WERI-Rb-1 (cell line): ENCODE measurements around the gene FBXO24.

ENCODE experiments used
- DNase-seq: peaks from one replicate; pipeline ENCODE4 v3.0.0-alpha.2; 2020
- H3K27ac ChIP-seq: fragments of 250-450 bp; sonication (Bioruptor Pico); 2 replicates; pipeline ENCODE4 v1.5.1; 2020; ENCODE audit warnings: mild to moderate bottlenecking, moderate library complexity
- H3K27me3 ChIP-seq: fragments of 250-450 bp; sonication (Bioruptor Pico); 2 replicates; pipeline ENCODE4 v1.5.1; 2021; ENCODE audit warnings: mild to moderate bottlenecking, low read depth, moderate library complexity; ENCODE audit not compliant: insufficient read depth, severe bottlenecking
- H3K36me3 ChIP-seq: fragments of 250-450 bp; sonication (Bioruptor Pico); 2 replicates; pipeline ENCODE4 v1.5.1; 2020; ENCODE audit warnings: mild to moderate bottlenecking, moderate library complexity
- H3K4me3 ChIP-seq: 2 replicates; pipeline ENCODE4 v1.5.1; 2011; ENCODE audit warnings: low read depth, mild to moderate bottlenecking, control low read depth, low read length
- H3K9me3 ChIP-seq: fragments of 250-450 bp; sonication (Bioruptor Pico); 2 replicates; pipeline ENCODE4 v1.5.1; 2021; ENCODE audit warnings: mild to moderate bottlenecking, moderate library complexity; ENCODE audit not compliant: severe bottlenecking
- CTCF ChIP-seq: IDR thresholded peaks from 2 replicates; pipeline ENCODE4 v1.5.1; 2011; ENCODE audit warnings: low read depth, mild to moderate bottlenecking, control low read depth, inconsistent platforms, low read length

The FBXO24 gene

GRCh38 chr7:100584683-100585510, 1.2 kb upstream of the FBXO24 start:
- H3K36me3 ChIP-seq, result peaks cover 32% of the 10 kb centered on the region
- peak; percentile 77 for DNase-seq

GRCh38 chr7:100585511-100586265, 440 bp upstream of the FBXO24 start, which contains the start of gene LRCH4:
LRCH4 (minus strand) TSS chr7:100586129; CDS start chr7:100586100, 29 bp downstream.
- no peaks in the 10 kb centered on the region for H3K9me3 ChIP-seq
- peaks cover 24% of the 10 kb centered on the region for H3K36me3 ChIP-seq
- H3K27ac ChIP-seq, result peak within 1 kb of the TSS; percentile 99
- peak; percentile 51 for DNase-seq
- peak within 1 kb of the TSS; percentile 95 for H3K4me3 ChIP-seq
- no peaks in the 10 kb centered on the region for H3K27me3 ChIP-seq
- no peak for TF ChIP-seq CTCF

More at GRCh38 chr7:100584683-100585510, 1.2 kb upstream of the FBXO24 start:
- Histone ChIP-seq H3K9me3 (no peaks in the 10 kb centered on the region), H3K27me3 (no peaks in the 10 kb centered on the region), H3K4me3 (peak overlapping the region; percentile 95), H3K27ac (peak overlapping the region; percentile 99)
- TF ChIP-seq CTCF, result no peak

GRCh38 chr7:100588438-100588837, 2.3 kb downstream of the FBXO24 start:
- no peaks in the 10 kb centered on the region for H3K27me3 ChIP-seq
- no peak overlapping the region for H3K4me3 ChIP-seq
- H3K36me3 ChIP-seq, result peaks cover 9% of the 10 kb centered on the region
- no peaks in the 10 kb centered on the region for H3K9me3 ChIP-seq
- H3K27ac ChIP-seq, result no peak overlapping the region
- peak; percentile 51 for TF ChIP-seq CTCF
- DNase-seq, result no peak

GRCh38 chr7:100589341-100589947, 3.3 kb downstream of the FBXO24 start:
- no peak overlapping the region for H3K27ac ChIP-seq
- peaks cover 3% of the 10 kb centered on the region for H3K36me3 ChIP-seq
- TF ChIP-seq CTCF, result no peak
- H3K4me3 ChIP-seq, result no peak overlapping the region
- H3K27me3 ChIP-seq, result no peaks in the 10 kb centered on the region
- DNase-seq, result no peak
- no peaks in the 10 kb centered on the region for H3K9me3 ChIP-seq

- Histone ChIP-seq H3K4me3 (no peak overlapping the region), H3K27ac (no peak overlapping the region), H3K36me3 (peaks cover 3% of the 10 kb centered on the region), H3K9me3 (no peaks in the 10 kb centered on the region), H3K27me3 (no peaks in the 10 kb centered on the region)
- TF ChIP-seq CTCF, result no peak
- no peak for DNase-seq
These were observed 4.1 kb downstream of the FBXO24 start for GRCh38 chr7:100590077-100590737.
